ENCODE results near the gene SLC12A8.

Gene SLC12A8

GRCh38 chr3:125054062-125054448 is 158.5 kb downstream of the SLC12A8 start:
- Histone ChIP-seq H3K14ac (ENCODE audit: low read length) (no peak overlapping the region), H3K27me3 (ENCODE audit: control insufficient read depth in 3 of 3, insufficient read depth in 3 of 3, low read depth in 1 of 3, low read length in 3 of 3) (peaks cover 0 to 15% (median 6%) of the 10 kb centered on the region in 3 experiments), H3K4me1 (ENCODE audit: control insufficient read depth in 2 of 2, insufficient read depth in 1 of 2, low read depth in 1 of 2, low read length in 2 of 2) (peaks cover 25 to 35% of the 10 kb centered on the region in 2 donors), H2BK120ac (ENCODE audit: low read depth, low read length) (no peak overlapping the region), H4K91ac (ENCODE audit: low read depth, low read length, poor library complexity) (no peak overlapping the region), H3K27ac (replicated peaks; ENCODE audit: low read length) (no peak overlapping the region), H2BK15ac (ENCODE audit: low read length) (no peak overlapping the region), H3K23ac (ENCODE audit: low read depth, low read length, poor library complexity) (no peak overlapping the region), H2AK5ac (ENCODE audit: low read depth, low read length) (no peak overlapping the region), H2BK12ac (ENCODE audit: low read length) (no peak overlapping the region), H3K36me3 (replicated peaks in 1 of 2; ENCODE audit: control insufficient read depth in 2 of 2, insufficient read depth in 2 of 2, low read length in 2 of 2) (peaks cover 0 to 9% of the 10 kb centered on the region in 2 donors), H3K9me3 (replicated peaks in 1 of 2; ENCODE audit: control insufficient read depth in 2 of 2, insufficient read depth in 1 of 2, low read depth in 1 of 2, low read length in 2 of 2) (no peaks in the 10 kb centered on the region), H4K8ac (ENCODE audit: low read depth, low read length) (no peak overlapping the region), H3K18ac (ENCODE audit: low read length) (no peak overlapping the region), H3K79me1 (ENCODE audit: low read depth, low read length) (no peaks in the 10 kb centered on the region), H3K4me2 (ENCODE audit: insufficient read depth, low read length, poor library complexity, severe bottlenecking) (no peak overlapping the region), H2BK5ac (ENCODE audit: low read length) (no peak overlapping the region), H3K4me3 (ENCODE audit: low read length in 2 of 2) (peak overlapping the region in 1 of 2 donors; percentile 11), H3K4ac (ENCODE audit: low read length) (no peak overlapping the region), H3K9ac (ENCODE audit: low read depth, low read length, poor library complexity) (no peak overlapping the region), H2AFZ (ENCODE audit: low read length) (no peak overlapping the region)
- WGBS, 2 donors (ENCODE audit: extremely low coverage in 2 of 2, insufficient read length in 2 of 2, insufficient replicate concordance in 1 of 2): no CpG with 5 or more reads among the region's 7 CpGs
- DNase-seq (ENCODE audit: low spot score): no peak

GRCh38 chr3:125053304-125053699 is 159.2 kb downstream of the SLC12A8 start:
- Histone ChIP-seq H3K4me3 (ENCODE audit: low read length in 2 of 2) (no peak overlapping the region), H3K4me2 (ENCODE audit: insufficient read depth, low read length, poor library complexity, severe bottlenecking) (no peak overlapping the region), H2BK120ac (ENCODE audit: low read depth, low read length) (no peak overlapping the region), H3K36me3 (replicated peaks in 1 of 2; ENCODE audit: control insufficient read depth in 2 of 2, insufficient read depth in 2 of 2, low read length in 2 of 2) (peaks cover 0 to 9% of the 10 kb centered on the region in 2 donors), H3K23ac (ENCODE audit: low read depth, low read length, poor library complexity) (no peak overlapping the region), H2AK5ac (ENCODE audit: low read depth, low read length) (no peak overlapping the region), H2AFZ (ENCODE audit: low read length) (no peak overlapping the region), H3K14ac (ENCODE audit: low read length) (no peak overlapping the region), H3K27ac (replicated peaks; ENCODE audit: low read length) (no peak overlapping the region), H3K18ac (ENCODE audit: low read length) (no peak overlapping the region), H4K91ac (ENCODE audit: low read depth, low read length, poor library complexity) (no peak overlapping the region), H3K9ac (ENCODE audit: low read depth, low read length, poor library complexity) (no peak overlapping the region), H2BK12ac (ENCODE audit: low read length) (no peak overlapping the region), H3K4ac (ENCODE audit: low read length) (no peak overlapping the region), H4K8ac (ENCODE audit: low read depth, low read length) (no peak overlapping the region), H2BK15ac (ENCODE audit: low read length) (no peak overlapping the region), H3K27me3 (ENCODE audit: control insufficient read depth in 3 of 3, insufficient read depth in 3 of 3, low read depth in 1 of 3, low read length in 3 of 3) (peaks cover 0 to 9% (median 6%) of the 10 kb centered on the region in 3 experiments), H2BK5ac (ENCODE audit: low read length) (no peak overlapping the region), H3K79me1 (ENCODE audit: low read depth, low read length) (no peaks in the 10 kb centered on the region), H3K9me3 (replicated peaks in 1 of 2; ENCODE audit: control insufficient read depth in 2 of 2, insufficient read depth in 1 of 2, low read depth in 1 of 2, low read length in 2 of 2) (no peaks in the 10 kb centered on the region), H3K4me1 (ENCODE audit: control insufficient read depth in 2 of 2, insufficient read depth in 1 of 2, low read depth in 1 of 2, low read length in 2 of 2) (peaks cover 25 to 35% of the 10 kb centered on the region in 2 donors)
- DNase-seq (ENCODE audit: low spot score): no peak
- no CpG with 5 or more reads among the region's 2 CpGs for WGBS, 2 donors (ENCODE audit: extremely low coverage in 2 of 2, insufficient read length in 2 of 2, insufficient replicate concordance in 1 of 2)

DNA sequence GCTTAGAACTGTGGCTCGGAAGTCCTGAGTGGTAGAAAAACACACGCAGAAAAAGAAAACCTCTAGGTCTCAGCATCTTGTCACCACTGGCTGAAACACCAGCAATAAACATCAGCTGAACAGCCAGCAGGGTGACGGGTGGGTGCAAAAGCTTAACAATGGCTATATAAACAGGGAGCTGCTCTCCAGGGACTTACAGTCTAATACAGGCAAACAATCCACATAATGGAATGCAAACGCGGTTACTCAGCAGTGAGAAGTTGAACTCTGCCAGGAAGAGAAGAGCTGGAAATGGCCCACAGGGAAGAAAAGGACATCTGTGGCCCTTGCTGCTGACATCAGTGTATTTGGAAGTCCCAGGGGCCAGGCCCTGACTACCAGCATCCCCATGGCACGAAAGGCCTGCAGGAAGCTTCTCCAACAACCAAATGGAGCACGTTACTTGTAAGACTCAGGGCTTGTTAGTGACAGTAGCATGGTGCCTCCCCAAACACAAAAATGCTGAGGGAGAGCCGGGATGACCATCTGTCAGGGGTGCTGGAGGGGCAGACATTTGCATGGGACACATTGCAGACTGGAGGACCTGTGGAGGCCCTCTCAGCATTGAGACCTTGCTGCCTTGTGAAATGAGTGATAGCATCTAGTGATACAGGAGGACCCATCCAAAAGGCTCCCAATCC is 159.8 kb downstream of the SLC12A8 start:
- Histone ChIP-seq H3K79me1 (ENCODE audit: low read depth, low read length) (no peaks in the 10 kb centered on the region), H3K4me1 (ENCODE audit: control insufficient read depth in 2 of 2, insufficient read depth in 1 of 2, low read depth in 1 of 2, low read length in 2 of 2) (peaks cover 25 to 35% of the 10 kb centered on the region in 2 donors), H3K4me2 (ENCODE audit: insufficient read depth, low read length, poor library complexity, severe bottlenecking) (no peak overlapping the region), H3K27ac (replicated peaks; ENCODE audit: low read length) (no peak overlapping the region), H4K8ac (ENCODE audit: low read depth, low read length) (no peak overlapping the region), H3K23ac (ENCODE audit: low read depth, low read length, poor library complexity) (no peak overlapping the region), H3K4me3 (ENCODE audit: low read length in 2 of 2) (peak overlapping the region; percentile 13 to 28), H2BK12ac (ENCODE audit: low read length) (no peak overlapping the region), H3K9ac (ENCODE audit: low read depth, low read length, poor library complexity) (no peak overlapping the region), H2BK15ac (ENCODE audit: low read length) (no peak overlapping the region), H2AK5ac (ENCODE audit: low read depth, low read length) (no peak overlapping the region), H2AFZ (ENCODE audit: low read length) (peak overlapping the region; percentile 43), H2BK120ac (ENCODE audit: low read depth, low read length) (no peak overlapping the region), H4K91ac (ENCODE audit: low read depth, low read length, poor library complexity) (no peak overlapping the region), H3K4ac (ENCODE audit: low read length) (no peak overlapping the region), H3K36me3 (replicated peaks in 1 of 2; ENCODE audit: control insufficient read depth in 2 of 2, insufficient read depth in 2 of 2, low read length in 2 of 2) (peaks cover 0 to 13% of the 10 kb centered on the region in 2 donors), H2BK5ac (ENCODE audit: low read length) (no peak overlapping the region), H3K27me3 (ENCODE audit: control insufficient read depth in 3 of 3, insufficient read depth in 3 of 3, low read depth in 1 of 3, low read length in 3 of 3) (peaks cover 0 to 6% (median 4%) of the 10 kb centered on the region in 3 experiments), H3K14ac (ENCODE audit: low read length) (no peak overlapping the region), H3K18ac (ENCODE audit: low read length) (no peak overlapping the region), H3K9me3 (replicated peaks in 1 of 2; ENCODE audit: control insufficient read depth in 2 of 2, insufficient read depth in 1 of 2, low read depth in 1 of 2, low read length in 2 of 2) (no peaks in the 10 kb centered on the region)
- no peak for DNase-seq (ENCODE audit: low spot score)
- no CpG with 5 or more reads among the region's 8 CpGs for whole genome bisulfite sequencing, 2 donors (ENCODE audit: extremely low coverage in 2 of 2, insufficient read length in 2 of 2, insufficient replicate concordance in 1 of 2)

DNA sequence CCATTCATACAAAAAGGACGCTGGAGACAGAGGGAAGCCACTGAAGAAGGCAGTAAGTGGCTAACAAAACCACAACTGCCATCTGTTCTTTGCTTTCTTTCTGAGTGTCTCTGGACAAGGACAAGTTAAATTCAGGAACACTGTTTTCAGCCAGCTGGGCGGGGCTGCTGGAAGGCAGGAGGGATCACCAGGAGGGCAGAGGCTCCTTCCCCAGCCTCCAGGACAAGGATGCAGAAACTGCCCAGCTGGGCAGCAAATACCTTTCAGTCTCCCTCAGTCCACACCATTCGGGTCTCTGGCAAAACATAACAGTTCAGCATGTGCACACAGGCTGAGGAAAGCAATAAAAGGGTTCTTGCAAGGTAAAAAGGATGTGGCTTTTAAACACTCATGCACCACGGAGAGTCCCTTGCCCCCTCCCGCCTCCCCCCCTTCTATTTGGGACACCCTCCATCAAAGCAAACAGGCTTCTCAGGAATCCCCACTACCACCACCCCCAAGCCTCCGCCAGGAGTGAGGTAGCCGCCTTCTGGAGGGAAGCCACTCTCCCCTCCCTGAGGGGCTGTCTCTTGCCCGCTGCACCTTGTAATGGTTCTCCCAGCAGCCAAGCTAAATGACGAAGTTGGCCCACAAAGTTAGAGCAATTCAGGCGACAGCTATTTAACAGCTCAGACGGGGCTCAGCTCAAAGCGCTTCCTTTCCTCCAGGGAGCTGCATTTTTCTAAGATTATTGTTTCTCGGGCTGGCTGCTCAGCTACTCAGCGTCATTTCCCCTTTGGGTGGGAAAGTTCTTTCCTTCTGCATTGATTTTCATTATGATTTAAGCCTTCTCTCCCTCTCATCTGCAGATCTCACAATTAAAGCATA is 160.6 kb downstream of the SLC12A8 start:
- Histone ChIP-seq H2BK15ac (ENCODE audit: low read length) (no peak overlapping the region), H3K36me3 (replicated peaks in 1 of 2; ENCODE audit: control insufficient read depth in 2 of 2, insufficient read depth in 2 of 2, low read length in 2 of 2) (peaks cover 0 to 18% of the 10 kb centered on the region in 2 donors), H3K9me3 (replicated peaks in 1 of 2; ENCODE audit: control insufficient read depth in 2 of 2, insufficient read depth in 1 of 2, low read depth in 1 of 2, low read length in 2 of 2) (peaks cover 0 to 2% of the 10 kb centered on the region in 2 donors), H2BK5ac (ENCODE audit: low read length) (no peak overlapping the region), H3K27me3 (ENCODE audit: control insufficient read depth in 3 of 3, insufficient read depth in 3 of 3, low read depth in 1 of 3, low read length in 3 of 3) (peaks cover 0 to 4% (median under 1%) of the 10 kb centered on the region in 3 experiments), H3K27ac (replicated peaks; ENCODE audit: low read length) (peak overlapping the region; percentile 15), H2BK12ac (ENCODE audit: low read length) (no peak overlapping the region), H3K79me1 (ENCODE audit: low read depth, low read length) (no peaks in the 10 kb centered on the region), H3K14ac (ENCODE audit: low read length) (no peak overlapping the region), H2BK120ac (ENCODE audit: low read depth, low read length) (no peak overlapping the region), H3K4me3 (ENCODE audit: low read length in 2 of 2) (peak overlapping the region in 1 of 2 donors; percentile 28), H2AK5ac (ENCODE audit: low read depth, low read length) (no peak overlapping the region), H3K9ac (ENCODE audit: low read depth, low read length, poor library complexity) (no peak overlapping the region), H4K91ac (ENCODE audit: low read depth, low read length, poor library complexity) (no peak overlapping the region), H4K8ac (ENCODE audit: low read depth, low read length) (no peak overlapping the region), H3K18ac (ENCODE audit: low read length) (peak overlapping the region; percentile 33), H3K4ac (ENCODE audit: low read length) (no peak overlapping the region), H3K23ac (ENCODE audit: low read depth, low read length, poor library complexity) (no peak overlapping the region), H3K4me1 (ENCODE audit: control insufficient read depth in 2 of 2, insufficient read depth in 1 of 2, low read depth in 1 of 2, low read length in 2 of 2) (peaks cover 25 to 35% of the 10 kb centered on the region in 2 donors), H2AFZ (ENCODE audit: low read length) (peak overlapping the region; percentile 43), H3K4me2 (ENCODE audit: insufficient read depth, low read length, poor library complexity, severe bottlenecking) (peak overlapping the region; percentile 51)
- DNase-seq (ENCODE audit: low spot score): no peak
- no CpG with 5 or more reads among the region's 14 CpGs for WGBS, 2 donors (ENCODE audit: extremely low coverage in 2 of 2, insufficient read length in 2 of 2, insufficient replicate concordance in 1 of 2)

All from neuronal stem cell (in vitro differentiated cells).